Measurements from ENCODE around the gene PPP1R36. TPM values are rescaled to one million over a fixed set of nuclear protein-coding genes. Genes with fewer than 3 reads are reported as not detected.
"Not testable (repeated sequence)": the region's sequence is repeated elsewhere in the genome, so short reads cannot be mapped to it uniquely, and the experiment has no call there.

PPP1R36 gene
- total RNA-seq, 1 experiment from 2014 or later = 0.50 TPM

- H3K27ac ChIP-seq (ENCODE audit: insufficient read length, low read depth, low read length) = no peak overlapping the region
- H3K56ac ChIP-seq (ENCODE audit: insufficient read length, low read depth, low read length) = no peak overlapping the region
- no peak overlapping the region for H3T11ph ChIP-seq (ENCODE audit: low read length)
- H3K14ac ChIP-seq (ENCODE audit: insufficient read depth, low read length) = no peak overlapping the region
- no peaks in the 10 kb centered on the region for H3K79me1 ChIP-seq (ENCODE audit: insufficient read depth, low read depth, low read length, poor library complexity, severe bottlenecking)
- H4K8ac ChIP-seq (replicated peaks; ENCODE audit: insufficient read length, low read depth, low read length) = no peak overlapping the region
- no peak overlapping the region for H2BK20ac ChIP-seq (ENCODE audit: low read depth, low read length, poor library complexity, severe bottlenecking)
- H2BK12ac ChIP-seq (ENCODE audit: insufficient read length, low read depth, low read length) = no peak overlapping the region
- H3K79me2 ChIP-seq (ENCODE audit: insufficient read depth, low read length) = no peaks in the 10 kb centered on the region
- no peak overlapping the region for H2BK15ac ChIP-seq (ENCODE audit: low read depth, low read length)
- Mint-ChIP-seq H3K4me3 (no peak overlapping the region), H3K36me3 (ENCODE audit: insufficient read depth in 1 of 3, low read depth in 3 of 3) (no peaks in the 10 kb centered on the region), H3K4me1 (peaks cover 9 to 12% of the 10 kb centered on the region in 2 experiments), H3K9me3 (no peaks in the 10 kb centered on the region), H3K27me3 (ENCODE audit: low read depth) (no peaks in the 10 kb centered on the region; the same call in 1 of the 2 replicates), H3K27ac (no peak overlapping the region)
- H3K9ac ChIP-seq (ENCODE audit: extremely low read depth, insufficient read length, low read length) = no peak overlapping the region
- no peak overlapping the region for H3K4ac ChIP-seq (ENCODE audit: low read depth, low read length)
- no peak overlapping the region for H3K18ac ChIP-seq (ENCODE audit: insufficient read length, low read depth, low read length)
- no peaks in the 10 kb centered on the region for H3K23me2 ChIP-seq (ENCODE audit: insufficient read length, low read depth, low read length, poor library complexity, severe bottlenecking)
- H4K91ac ChIP-seq (ENCODE audit: insufficient read length, low read depth, low read length) = no peak overlapping the region
- TF ChIP-seq, protein P1, sequence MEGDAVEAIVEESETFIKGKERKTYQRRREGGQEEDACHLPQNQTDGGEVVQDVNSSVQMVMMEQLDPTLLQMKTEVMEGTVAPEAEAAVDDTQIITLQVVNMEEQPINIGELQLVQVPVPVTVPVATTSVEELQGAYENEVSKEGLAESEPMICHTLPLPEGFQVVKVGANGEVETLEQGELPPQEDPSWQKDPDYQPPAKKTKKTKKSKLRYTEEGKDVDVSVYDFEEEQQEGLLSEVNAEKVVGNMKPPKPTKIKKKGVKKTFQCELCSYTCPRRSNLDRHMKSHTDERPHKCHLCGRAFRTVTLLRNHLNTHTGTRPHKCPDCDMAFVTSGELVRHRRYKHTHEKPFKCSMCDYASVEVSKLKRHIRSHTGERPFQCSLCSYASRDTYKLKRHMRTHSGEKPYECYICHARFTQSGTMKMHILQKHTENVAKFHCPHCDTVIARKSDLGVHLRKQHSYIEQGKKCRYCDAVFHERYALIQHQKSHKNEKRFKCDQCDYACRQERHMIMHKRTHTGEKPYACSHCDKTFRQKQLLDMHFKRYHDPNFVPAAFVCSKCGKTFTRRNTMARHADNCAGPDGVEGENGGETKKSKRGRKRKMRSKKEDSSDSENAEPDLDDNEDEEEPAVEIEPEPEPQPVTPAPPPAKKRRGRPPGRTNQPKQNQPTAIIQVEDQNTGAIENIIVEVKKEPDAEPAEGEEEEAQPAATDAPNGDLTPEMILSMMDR (conservative IDR thresholded peaks at IDR 0.05) = no peak
- H2AK5ac ChIP-seq (ENCODE audit: insufficient read length, low read length) = no peak overlapping the region
- H2BK5ac ChIP-seq (ENCODE audit: insufficient read length, low read length) = no peak overlapping the region
- WGBS (ENCODE audit: extremely low coverage, insufficient read length, low lambda C conversion rate) = no CpG with 5 or more reads among the region's 1 CpG
- H3K9me3 ChIP-seq (ENCODE audit: control insufficient read depth, low read depth, low read length) = no peaks in the 10 kb centered on the region
- H4K5ac ChIP-seq (ENCODE audit: insufficient read length, low read depth, low read length) = no peak overlapping the region
- no peak overlapping the region for H2AFZ ChIP-seq (ENCODE audit: low read length)
- no peak for DNase-seq
- no peak overlapping the region for H3K23ac ChIP-seq (ENCODE audit: insufficient read length, low read depth, low read length)
- H3K4me1 ChIP-seq (ENCODE audit: insufficient read depth, low read length) = no peaks in the 10 kb centered on the region
- H3K27me3 ChIP-seq (ENCODE audit: insufficient read depth, low read length) = no peaks in the 10 kb centered on the region
- no peaks in the 10 kb centered on the region for H4K20me1 ChIP-seq (ENCODE audit: control insufficient read depth, insufficient read depth, insufficient read length)
- H2BK120ac ChIP-seq (ENCODE audit: low read depth, low read length, poor library complexity, severe bottlenecking) = no peak overlapping the region
- H3K4me2 ChIP-seq (ENCODE audit: insufficient read depth, insufficient read length, low read length) = no peak overlapping the region
Observed at GRCh38 chr14:64630778-64631177, 81.0 kb downstream of the PPP1R36 start.

- DNase-seq; H3T11ph ChIP-seq (ENCODE audit: low read length); H4K20me1 ChIP-seq (ENCODE audit: control insufficient read depth, insufficient read depth, insufficient read length); H3K4me1 Mint-ChIP-seq; H3K27me3 ChIP-seq (ENCODE audit: insufficient read depth, low read length); H2AFZ ChIP-seq (ENCODE audit: low read length); H3K18ac ChIP-seq (ENCODE audit: insufficient read length, low read depth, low read length); H3K36me3 Mint-ChIP-seq (ENCODE audit: insufficient read depth in 1 of 3, low read depth in 3 of 3); H3K27me3 Mint-ChIP-seq (ENCODE audit: low read depth); H2BK5ac ChIP-seq (ENCODE audit: insufficient read length, low read length); H3K4ac ChIP-seq (ENCODE audit: low read depth, low read length); H3K23ac ChIP-seq (ENCODE audit: insufficient read length, low read depth, low read length); H2BK20ac ChIP-seq (ENCODE audit: low read depth, low read length, poor library complexity, severe bottlenecking); H3K9me3 ChIP-seq (ENCODE audit: control insufficient read depth, low read depth, low read length); H4K5ac ChIP-seq (ENCODE audit: insufficient read length, low read depth, low read length); H4K8ac ChIP-seq (replicated peaks; ENCODE audit: insufficient read length, low read depth, low read length); H2AK5ac ChIP-seq (ENCODE audit: insufficient read length, low read length); H3K4me1 ChIP-seq (ENCODE audit: insufficient read depth, low read length); H4K91ac ChIP-seq (ENCODE audit: insufficient read length, low read depth, low read length); H3K9ac ChIP-seq (ENCODE audit: extremely low read depth, insufficient read length, low read length); H3K4me2 ChIP-seq (ENCODE audit: insufficient read depth, insufficient read length, low read length); H3K79me2 ChIP-seq (ENCODE audit: insufficient read depth, low read length); H3K4me3 Mint-ChIP-seq; H2BK120ac ChIP-seq (ENCODE audit: low read depth, low read length, poor library complexity, severe bottlenecking); H2BK12ac ChIP-seq (ENCODE audit: insufficient read length, low read depth, low read length); H3K23me2 ChIP-seq (ENCODE audit: insufficient read length, low read depth, low read length, poor library complexity, severe bottlenecking); H3K79me1 ChIP-seq (ENCODE audit: insufficient read depth, low read depth, low read length, poor library complexity, severe bottlenecking); H3K27ac Mint-ChIP-seq; H3K27ac ChIP-seq (ENCODE audit: insufficient read length, low read depth, low read length); H2BK15ac ChIP-seq (ENCODE audit: low read depth, low read length); H3K56ac ChIP-seq (ENCODE audit: insufficient read length, low read depth, low read length); H3K9me3 Mint-ChIP-seq; H3K14ac ChIP-seq (ENCODE audit: insufficient read depth, low read length): not testable (repeated sequence)
- no CpG with 5 or more reads among the region's 3 CpGs for WGBS (ENCODE audit: extremely low coverage, insufficient read length, low lambda C conversion rate)
Observed at GRCh38 chr14:64631222-64631621, 81.5 kb downstream of the PPP1R36 start.

Measured in H9 (cell line).